ENCODE data around the gene ARL2BP. TPM values are rescaled to one million over a fixed set of nuclear protein-coding genes. Genes with fewer than 3 reads are reported as not detected.
A peak's percentile ranks its signal among the peaks of the same experiment; 100 is the strongest.

The ARL2BP gene
- total and polyA plus RNA-seq, 7 donors, result 28.6 to 85.6 (median 64.7) TPM

- intact Hi-C loops (cut with DNase I), result no loop called here
- Histone ChIP-seq H3K4me1 (no peaks in the 10 kb centered on the region), H3K27ac (no peak overlapping the region), H3K9me3 (no peaks in the 10 kb centered on the region), H3K36me3 (no peaks in the 10 kb centered on the region), H3K27me3 (peaks cover 0 to 5% (median 0%) of the 10 kb centered on the region in 3 donors), H3K4me3 (no peak overlapping the region)
- WGBS, 2 donors, result 13 to 20% methylated on average over 1 of the region's 1 CpG
- peak; percentile 34 for DNase-seq
- TF ChIP-seq CTCF (IDR thresholded peaks at IDR 0.05), result no peak
- no peak for TF ChIP-seq EP300 (IDR thresholded peaks at IDR 0.05)
- TF ChIP-seq POLR2AphosphoS5 (IDR thresholded peaks at IDR 0.05), result no peak
- TF ChIP-seq POLR2A (IDR thresholded peaks at IDR 0.05), result no peak
Measured at GRCh38 chr16:57277586-57277985, 32.5 kb downstream of the ARL2BP start.

GRCh38 chr16:57278494-57278893, 33.4 kb downstream of the ARL2BP start:
- TF ChIP-seq POLR2AphosphoS5 (IDR thresholded peaks at IDR 0.05) (no peak), EP300 (IDR thresholded peaks at IDR 0.05) (no peak), CTCF (IDR thresholded peaks at IDR 0.05) (no peak), POLR2A (IDR thresholded peaks at IDR 0.05) (no peak)
- intact Hi-C loops (cut with DNase I), result no loop called here
- no peaks in the 10 kb centered on the region for H3K9me3 ChIP-seq
- no peaks in the 10 kb centered on the region for H3K36me3 ChIP-seq
- WGBS, 2 donors, result 79 to 87% methylated on average over 4 of the region's 4 CpGs
- no peak overlapping the region for H3K27ac ChIP-seq
- H3K4me1 ChIP-seq, result no peaks in the 10 kb centered on the region
- no peak overlapping the region for H3K4me3 ChIP-seq
- no peak for DNase-seq
- H3K27me3 ChIP-seq, result peaks cover 0 to 14% (median 7%) of the 10 kb centered on the region in 3 donors

GRCh38 chr16:57279780-57280638, 35.0 kb downstream of the ARL2BP start:
- Histone ChIP-seq H3K36me3 (no peaks in the 10 kb centered on the region), H3K4me3 (no peak overlapping the region), H3K27ac (no peak overlapping the region), H3K27me3 (peaks cover 9 to 29% (median 22%) of the 10 kb centered on the region in 3 donors), H3K4me1 (peaks cover 0 to 13% (median 13%) of the 10 kb centered on the region in 4 donors), H3K9me3 (no peaks in the 10 kb centered on the region)
- TF ChIP-seq POLR2A (IDR thresholded peaks at IDR 0.05), result no peak
- no peak for TF ChIP-seq CTCF (IDR thresholded peaks at IDR 0.05)
- TF ChIP-seq POLR2AphosphoS5 (IDR thresholded peaks at IDR 0.05), result no peak
- TF ChIP-seq EP300 (IDR thresholded peaks at IDR 0.05), result no peak
- DNase-seq, result peak; percentile 21
- WGBS, 2 donors, result 36 to 63% methylated on average over 7 of the region's 7 CpGs
- intact Hi-C loops (cut with DNase I), result no loop called here

GRCh38 chr16:57281791-57282190, 36.7 kb downstream of the ARL2BP start:
- 95 to 97% methylated on average over 3 of the region's 3 CpGs for WGBS, 2 donors
- Histone ChIP-seq H3K4me1 (peaks cover 0 to 14% (median 13%) of the 10 kb centered on the region in 4 donors), H3K9me3 (no peaks in the 10 kb centered on the region), H3K36me3 (no peaks in the 10 kb centered on the region), H3K27me3 (peaks cover 9 to 37% (median 26%) of the 10 kb centered on the region in 3 donors), H3K27ac (no peak overlapping the region), H3K4me3 (no peak overlapping the region)
- TF ChIP-seq POLR2AphosphoS5 (IDR thresholded peaks at IDR 0.05) (no peak), POLR2A (IDR thresholded peaks at IDR 0.05) (no peak), CTCF (IDR thresholded peaks at IDR 0.05) (no peak), EP300 (IDR thresholded peaks at IDR 0.05) (no peak)
- intact Hi-C loops (cut with DNase I), result no loop called here
- DNase-seq, result peak; percentile 21

Measured in sigmoid colon (tissue), 7 donors.